NB4 (cell line): ENCODE measurements around the gene ATP11A.

Source experiments
- CTCF ChIP-seq: IDR thresholded peaks from one replicate; pipeline ENCODE4 v1.5.1; 2012; ENCODE audit warnings: low read depth, low read length
- MYC ChIP-seq: IDR thresholded peaks from 2 replicates; pipeline ENCODE4 v1.6.1; 2011; ENCODE audit warnings: low read depth, low read length
- POLR2A ChIP-seq: IDR thresholded peaks from 2 replicates; pipeline ENCODE4 v1.6.1; 2011; ENCODE audit warnings: mild to moderate bottlenecking; ENCODE audit not compliant: insufficient read length; ENCODE audit errors: extremely low read depth

DNA sequence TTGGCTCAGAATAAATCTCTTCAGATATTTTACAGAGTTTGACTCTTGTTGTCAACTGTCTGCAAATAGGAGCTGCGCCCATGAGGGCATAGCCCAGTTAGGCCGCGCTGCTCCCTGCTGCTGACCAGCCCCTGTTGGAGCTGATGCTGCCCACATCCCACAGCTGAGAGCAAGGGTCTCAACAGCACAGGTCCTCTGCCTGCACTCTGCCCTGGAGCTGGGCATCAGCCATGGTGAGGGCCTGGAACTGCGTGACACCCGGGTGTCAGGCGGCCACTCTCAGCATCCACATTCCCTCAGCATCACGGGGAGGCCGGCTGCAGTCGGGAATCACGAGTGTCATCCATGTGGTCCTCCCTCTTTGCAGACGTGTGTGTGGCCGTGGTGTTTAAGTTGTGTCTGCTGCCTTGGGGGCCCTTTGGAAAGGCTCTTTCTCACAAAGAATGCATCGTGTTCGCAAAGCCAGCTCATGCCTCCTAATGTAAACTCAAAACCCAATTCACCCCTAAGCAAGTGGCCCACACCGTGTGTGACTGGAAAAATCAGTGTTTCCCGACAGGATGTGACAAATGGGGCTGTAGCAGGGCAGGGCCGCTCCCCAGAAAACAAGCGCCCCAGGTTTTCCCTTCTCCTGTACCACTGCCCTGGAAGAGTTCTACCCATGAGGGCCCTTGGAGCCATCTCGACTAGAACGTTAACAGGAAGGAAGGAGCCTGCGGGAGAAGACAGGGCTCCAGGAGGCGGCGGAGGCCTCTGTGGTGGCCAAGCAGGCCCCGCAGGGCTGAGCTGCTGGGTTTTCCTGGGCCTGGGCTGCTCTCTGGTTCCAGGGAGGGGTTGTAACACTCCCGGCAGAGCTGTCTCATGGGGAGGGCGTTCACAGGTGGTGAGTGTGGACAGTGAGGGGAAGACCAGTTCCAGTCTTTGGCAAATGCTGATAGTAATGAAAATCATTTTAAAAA is 20.3 kb downstream of the ATP11A start:
- TF ChIP-seq CTCF (no peak), POLR2A (no peak), MYC (no peak)
